ENCODE results near the gene NCOA4.
"Not testable (repeated sequence)": the region's sequence is repeated elsewhere in the genome, so short reads cannot be mapped to it uniquely, and the experiment has no call there.

Gene NCOA4

GRCh38 chr10:46019569-46020343 lies 10.7 kb downstream of the NCOA4 start:
- no peak for DNase-seq (ENCODE audit: low read depth, low spot score)

- no peak for DNase-seq (ENCODE audit: low read depth, low spot score)
These were observed 11.3 kb downstream of the NCOA4 start for GRCh38 chr10:46019177-46019528.

- no peak for DNase-seq (ENCODE audit: low read depth, low spot score)
These were observed 11.8 kb downstream of the NCOA4 start for GRCh38 chr10:46018453-46019176.

- no peak for DNase-seq (ENCODE audit: low read depth, low spot score)
These were observed 12.7 kb downstream of the NCOA4 start for GRCh38 chr10:46017733-46018132.

GRCh38 chr10:46016811-46017210 lies 13.6 kb downstream of the NCOA4 start:
- no peak for DNase-seq (ENCODE audit: low read depth, low spot score)

GRCh38 chr10:46016190-46016589 lies 14.2 kb downstream of the NCOA4 start:
- no peak for DNase-seq (ENCODE audit: low read depth, low spot score)

- DNase-seq (ENCODE audit: low read depth, low spot score): no peak
These were observed 15.6 kb downstream of the NCOA4 start for GRCh38 chr10:46014683-46015405.

- no peak for DNase-seq (ENCODE audit: low read depth, low spot score)
These were observed 16.2 kb downstream of the NCOA4 start for GRCh38 chr10:46014206-46014605.

- DNase-seq (ENCODE audit: low read depth, low spot score): no peak
These were observed 17.7 kb downstream of the NCOA4 start for GRCh38 chr10:46012746-46013145.

- DNase-seq (ENCODE audit: low read depth, low spot score): no peak
These were observed 24.2 kb downstream of the NCOA4 start for GRCh38 chr10:46006219-46006618.

GRCh38 chr10:46005383-46005782 lies 25.0 kb downstream of the NCOA4 start:
- DNase-seq (ENCODE audit: low read depth, low spot score): no peak

- DNase-seq (ENCODE audit: low read depth, low spot score): no peak
These were observed 25.5 kb downstream of the NCOA4 start for GRCh38 chr10:46004963-46005362.

GRCh38 chr10:46002916-46003693 lies 27.3 kb downstream of the NCOA4 start:
- DNase-seq (ENCODE audit: low read depth, low spot score): no peak

GRCh38 chr10:46002189-46002687 lies 28.2 kb downstream of the NCOA4 start:
- not testable (repeated sequence) for DNase-seq (ENCODE audit: low read depth, low spot score)

GRCh38 chr10:46001187-46001756 lies 29.2 kb downstream of the NCOA4 start:
- no peak for DNase-seq (ENCODE audit: low read depth, low spot score)

GRCh38 chr10:46000538-46000937 lies 29.9 kb downstream of the NCOA4 start:
- DNase-seq (ENCODE audit: low read depth, low spot score): no peak

- DNase-seq (ENCODE audit: low read depth, low spot score): not testable (repeated sequence)
These were observed 30.5 kb downstream of the NCOA4 start for GRCh38 chr10:45999955-46000354.

- no peak for DNase-seq (ENCODE audit: low read depth, low spot score)
These were observed 32.2 kb downstream of the NCOA4 start for GRCh38 chr10:45997994-45998763.

GRCh38 chr10:45997557-45997956 lies 32.9 kb downstream of the NCOA4 start:
- no peak for DNase-seq (ENCODE audit: low read depth, low spot score)

GRCh38 chr10:45985590-45985989 lies 44.8 kb downstream of the NCOA4 start:
- DNase-seq (ENCODE audit: low read depth, low spot score): not testable (repeated sequence)

Data from brain pericyte (primary cell).